KMS-11 (cell line): ENCODE results near the gene KISS1R.

Source experiments
- H2AFZ ChIP-seq: fragments of 200-600 bp; sonication (generic); 2 replicates; pipeline ENCODE4 v1.6.1; 2016; ENCODE audit warnings: antibody characterized with exemption, mixed run types, low read depth
- H3K27ac ChIP-seq: fragments of 200-600 bp; sonication (generic); 2 replicates; pipeline ENCODE4 v1.6.1; 2016; ENCODE audit warnings: mild to moderate bottlenecking, mixed run types
- H3K27me3 ChIP-seq: fragments of 200-600 bp; sonication (generic); 2 replicates; pipeline ENCODE4 v1.6.1; 2017; ENCODE audit warnings: mild to moderate bottlenecking, low read depth, mixed run types, moderate library complexity; ENCODE audit not compliant: insufficient read depth
- H3K36me3 ChIP-seq: fragments of 200-600 bp; sonication (generic); 2 replicates; pipeline ENCODE4 v1.6.1; 2017; ENCODE audit warnings: mild to moderate bottlenecking, mixed run types; ENCODE audit not compliant: insufficient read depth
- H3K4me1 ChIP-seq: fragments of 200-600 bp; sonication (generic); 2 replicates; pipeline ENCODE4 v1.6.1; 2016; ENCODE audit warnings: mild to moderate bottlenecking, low read depth, mixed run types; ENCODE audit not compliant: poor library complexity, severe bottlenecking
- H3K4me2 ChIP-seq: fragments of 200-600 bp; sonication (generic); 2 replicates; pipeline ENCODE4 v1.7.0; 2016; ENCODE audit warnings: mild to moderate bottlenecking, mixed run types
- H3K4me3 ChIP-seq: fragments of 200-600 bp; sonication (generic); IDR thresholded peaks from 2 replicates; pipeline ENCODE4 v1.6.1; 2017; ENCODE audit warnings: low read depth, low read length, mixed read lengths; ENCODE audit not compliant: insufficient read depth
- H3K79me2 ChIP-seq: fragments of 200-600 bp; sonication (generic); 2 replicates; pipeline ENCODE4 v1.6.1; 2016; ENCODE audit warnings: low read depth, mixed run types; ENCODE audit not compliant: insufficient read depth
- H3K9ac ChIP-seq: fragments of 200-600 bp; sonication (generic); 2 replicates; pipeline ENCODE4 v1.6.1; 2016; ENCODE audit warnings: mild to moderate bottlenecking, mixed run types
- H4K20me1 ChIP-seq: fragments of 200-600 bp; sonication (generic); 2 replicates; pipeline ENCODE4 v1.6.1; 2016; ENCODE audit warnings: mild to moderate bottlenecking, mixed run types; ENCODE audit not compliant: insufficient read depth
- TF ChIP-seq, protein P1 (sequence below): fragments of 200-600 bp; sonication (generic); conservative IDR thresholded peaks from 2 replicates; pipeline ENCODE4 v1.6.1; 2017; ENCODE audit warnings: low read depth, mild to moderate bottlenecking, antibody characterized with exemption, low read length, moderate library complexity, mixed read lengths

KISS1R gene

DNA sequence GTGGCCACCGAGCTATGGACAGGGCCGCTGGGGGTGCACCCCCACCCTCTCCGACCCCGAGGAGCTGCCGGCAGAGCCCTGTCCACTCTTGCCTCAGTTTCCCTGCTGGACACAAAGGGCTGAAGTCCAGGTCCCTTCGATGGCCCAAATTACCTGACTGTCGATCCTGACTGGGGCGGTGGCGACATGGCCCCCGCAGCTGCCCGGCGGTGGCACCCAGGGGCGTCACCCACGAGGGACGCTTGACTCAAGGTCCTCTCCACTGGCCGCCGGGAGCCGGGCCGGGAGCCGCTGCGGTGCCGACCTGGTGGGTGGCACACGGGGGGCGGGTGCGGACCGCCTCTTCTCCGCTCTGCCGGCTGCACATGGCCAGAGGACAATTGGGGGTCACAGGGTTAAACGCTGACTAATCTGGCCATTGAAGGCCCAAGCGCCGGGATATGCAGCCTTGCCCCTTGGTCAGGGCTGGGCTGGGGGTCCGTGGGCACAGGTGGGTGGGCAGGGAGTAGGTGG is 25.1 kb downstream of the KISS1R start:
- no peak overlapping the region for H3K9ac ChIP-seq
- no peak overlapping the region for H3K4me2 ChIP-seq
- no peaks in the 10 kb centered on the region for H3K36me3 ChIP-seq

DNA sequence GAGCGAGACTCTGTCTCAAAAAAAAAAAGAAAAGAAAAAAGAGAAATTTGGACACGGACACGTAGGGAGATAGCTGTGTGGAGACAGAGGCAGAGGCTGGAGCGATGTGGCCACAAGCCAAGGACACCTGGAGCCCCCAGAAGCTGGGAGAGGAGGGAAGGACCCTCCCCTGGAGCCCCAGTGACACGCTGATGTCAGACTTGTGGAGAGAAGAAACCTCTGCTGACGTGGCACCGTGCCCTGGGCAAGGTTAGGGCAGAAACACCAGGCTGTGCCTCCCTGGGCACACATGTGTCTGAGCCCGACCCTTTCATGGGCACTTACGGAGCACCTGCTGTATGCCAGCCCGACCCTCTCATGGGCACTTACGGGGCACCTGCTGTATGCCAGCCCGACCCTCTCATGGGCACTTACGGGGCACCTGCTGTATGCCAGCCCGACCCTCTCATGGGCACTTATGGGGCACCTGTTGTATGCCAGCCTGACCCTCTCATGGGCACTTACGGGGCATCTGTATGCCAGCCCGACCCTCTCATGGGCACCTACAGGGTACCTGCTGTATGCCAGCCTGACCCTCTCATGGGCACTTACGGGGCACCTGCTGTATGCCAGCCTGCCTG is 26.5 kb downstream of the KISS1R start:
- TF ChIP-seq, protein P1, sequence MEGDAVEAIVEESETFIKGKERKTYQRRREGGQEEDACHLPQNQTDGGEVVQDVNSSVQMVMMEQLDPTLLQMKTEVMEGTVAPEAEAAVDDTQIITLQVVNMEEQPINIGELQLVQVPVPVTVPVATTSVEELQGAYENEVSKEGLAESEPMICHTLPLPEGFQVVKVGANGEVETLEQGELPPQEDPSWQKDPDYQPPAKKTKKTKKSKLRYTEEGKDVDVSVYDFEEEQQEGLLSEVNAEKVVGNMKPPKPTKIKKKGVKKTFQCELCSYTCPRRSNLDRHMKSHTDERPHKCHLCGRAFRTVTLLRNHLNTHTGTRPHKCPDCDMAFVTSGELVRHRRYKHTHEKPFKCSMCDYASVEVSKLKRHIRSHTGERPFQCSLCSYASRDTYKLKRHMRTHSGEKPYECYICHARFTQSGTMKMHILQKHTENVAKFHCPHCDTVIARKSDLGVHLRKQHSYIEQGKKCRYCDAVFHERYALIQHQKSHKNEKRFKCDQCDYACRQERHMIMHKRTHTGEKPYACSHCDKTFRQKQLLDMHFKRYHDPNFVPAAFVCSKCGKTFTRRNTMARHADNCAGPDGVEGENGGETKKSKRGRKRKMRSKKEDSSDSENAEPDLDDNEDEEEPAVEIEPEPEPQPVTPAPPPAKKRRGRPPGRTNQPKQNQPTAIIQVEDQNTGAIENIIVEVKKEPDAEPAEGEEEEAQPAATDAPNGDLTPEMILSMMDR, result no peak
- no peaks in the 10 kb centered on the region for H3K27me3 ChIP-seq
- no peaks in the 10 kb centered on the region for H3K36me3 ChIP-seq
- no peak overlapping the region for H2AFZ ChIP-seq
- no peak overlapping the region for H3K4me2 ChIP-seq
- peaks cover 15% of the 10 kb centered on the region for H3K4me1 ChIP-seq
- no peaks in the 10 kb centered on the region; the same call in 1 of the 2 replicates for H3K79me2 ChIP-seq
- H3K4me3 ChIP-seq, result no peak overlapping the region
- H3K27ac ChIP-seq, result no peak overlapping the region
- H3K9ac ChIP-seq, result no peak overlapping the region
- no peaks in the 10 kb centered on the region for H4K20me1 ChIP-seq

More for the DNA sequence above, 25.1 kb downstream of the KISS1R start:
- Histone ChIP-seq H4K20me1 (no peaks in the 10 kb centered on the region), H3K27ac (no peak overlapping the region), H2AFZ (no peak overlapping the region), H3K27me3 (no peaks in the 10 kb centered on the region), H3K4me1 (peaks cover 15% of the 10 kb centered on the region), H3K79me2 (no peaks in the 10 kb centered on the region; the same call in 1 of the 2 replicates), H3K4me3 (no peak overlapping the region)
- TF ChIP-seq, protein P1, result no peak

DNA sequence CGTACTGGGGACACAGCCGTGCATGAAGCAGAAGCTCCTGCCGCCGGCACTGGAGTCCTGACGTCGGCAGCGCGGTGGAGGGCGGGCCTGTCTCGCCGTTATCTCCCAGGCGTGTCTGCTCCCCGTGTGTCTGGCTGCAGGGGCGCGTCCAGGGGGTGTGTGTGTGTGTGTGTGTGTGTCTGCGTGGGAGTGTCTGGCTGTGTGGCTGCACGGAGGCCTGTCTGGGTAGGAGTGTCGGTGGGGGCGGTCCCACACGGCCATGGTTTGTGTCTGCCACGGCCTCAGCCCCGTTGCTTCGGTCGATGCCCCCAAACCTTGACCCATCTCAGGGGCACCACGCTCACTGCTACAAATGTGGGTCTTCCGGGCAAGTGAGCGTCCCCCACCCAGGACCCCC is 27.0 kb downstream of the KISS1R start:
- Histone ChIP-seq H3K79me2 (no peaks in the 10 kb centered on the region; the same call in 1 of the 2 replicates), H3K27ac (no peak overlapping the region), H3K4me1 (peaks cover 15% of the 10 kb centered on the region), H3K4me3 (no peak overlapping the region), H3K27me3 (no peaks in the 10 kb centered on the region), H2AFZ (no peak overlapping the region), H3K9ac (no peak overlapping the region), H4K20me1 (no peaks in the 10 kb centered on the region), H3K36me3 (no peaks in the 10 kb centered on the region), H3K4me2 (no peak overlapping the region)
- TF ChIP-seq, protein P1, result no peak

DNA sequence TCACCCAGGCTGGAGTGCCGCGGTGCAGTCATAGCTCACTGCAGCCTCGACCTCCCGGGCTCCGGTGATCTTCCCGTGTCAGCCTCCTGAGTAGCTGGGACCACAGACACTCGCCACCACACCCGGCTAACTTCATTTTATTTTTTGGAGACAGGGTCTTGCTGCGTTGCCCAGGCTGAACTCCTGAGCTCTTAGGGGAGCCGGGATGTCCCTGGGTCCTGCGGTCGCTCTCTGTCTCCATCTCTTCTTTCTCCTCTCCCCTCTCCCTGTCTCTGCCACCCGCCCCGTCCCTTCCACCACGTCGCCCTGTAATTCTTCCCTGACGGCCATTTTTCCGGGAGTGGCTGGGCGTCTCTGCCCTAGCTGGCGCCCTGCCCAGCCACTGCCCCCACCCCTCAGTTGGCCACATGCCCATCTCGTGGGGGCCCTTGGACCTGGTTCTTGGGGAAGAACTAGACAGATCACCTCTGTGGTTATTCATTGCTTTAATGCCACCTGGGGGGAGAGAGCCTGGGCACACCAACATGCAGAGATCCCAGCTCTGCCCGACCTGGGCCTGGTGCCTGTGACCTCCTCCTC is 27.6 kb downstream of the KISS1R start:
- TF ChIP-seq, protein P1, result no peak
- Histone ChIP-seq H3K4me3 (no peak overlapping the region), H3K27ac (no peak overlapping the region), H2AFZ (no peak overlapping the region), H3K27me3 (no peaks in the 10 kb centered on the region), H3K4me1 (peaks cover 15% of the 10 kb centered on the region), H3K79me2 (no peaks in the 10 kb centered on the region; the same call in 1 of the 2 replicates), H4K20me1 (no peaks in the 10 kb centered on the region), H3K36me3 (no peaks in the 10 kb centered on the region), H3K9ac (no peak overlapping the region), H3K4me2 (no peak overlapping the region)
